Measurements from ENCODE around the gene INA.
A peak's percentile ranks its signal among the peaks of the same experiment; 100 is the strongest.

Gene INA

DNA sequence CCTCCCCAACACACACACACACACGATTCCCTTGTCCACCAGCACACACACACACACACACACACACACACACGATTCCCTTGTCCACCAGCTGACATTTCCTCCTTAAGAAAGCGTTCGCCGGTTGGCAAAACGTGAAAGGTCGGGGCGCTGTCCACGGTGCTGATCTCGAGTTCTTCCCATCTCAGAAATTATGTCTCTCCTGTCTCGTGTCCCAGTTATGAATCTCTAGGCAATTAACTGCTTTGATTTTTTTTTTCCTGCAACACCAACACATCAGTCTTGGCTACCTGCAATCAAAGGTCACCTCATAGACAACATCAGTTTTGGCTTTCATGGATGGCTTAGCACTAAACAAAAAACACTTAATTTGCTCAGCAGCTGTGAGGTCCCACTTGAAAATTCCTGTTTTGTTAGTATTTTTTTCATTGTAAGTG, 1.9 kb downstream of the INA start:
- peaks cover 13% of the 10 kb centered on the region for H3K4me1 Mint-ChIP-seq
- peak overlapping the region; percentile 26 for H3K4me3 Mint-ChIP-seq
- ATAC-seq (replicated peaks; ENCODE audit: extremely low read depth, poor library complexity, severe bottlenecking) (no peak), DNase-seq (ENCODE audit: low spot score in 2 of 2) (peak in 1 of 2 donors; percentile 18)
- H3K27ac Mint-ChIP-seq (ENCODE audit: low read depth) = no peak overlapping the region
- H3K36me3 Mint-ChIP-seq (ENCODE audit: insufficient read depth) = no peaks in the 10 kb centered on the region
- peaks cover 78% of the 10 kb centered on the region for H3K27me3 Mint-ChIP-seq
- H3K9me3 Mint-ChIP-seq = peaks cover 7% of the 10 kb centered on the region

DNA sequence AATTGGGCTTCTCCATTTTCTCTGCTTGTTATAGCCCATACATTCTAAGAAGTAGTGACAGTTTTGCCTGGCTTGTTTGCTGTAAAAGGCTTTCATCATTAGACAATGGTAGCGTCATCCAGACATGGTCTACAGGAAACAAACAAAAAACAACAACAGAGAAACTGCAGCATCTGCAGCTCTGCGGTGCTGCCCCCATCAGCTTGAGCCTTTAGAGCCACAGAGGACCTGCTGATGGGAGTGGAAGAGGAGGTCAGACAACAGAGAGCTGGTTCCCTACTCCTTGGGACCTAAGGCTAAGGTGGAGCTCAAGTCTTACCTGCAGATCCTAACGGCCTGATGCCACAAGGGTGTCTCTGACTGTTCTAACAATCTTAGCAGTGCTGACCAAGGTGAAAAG, 3.1 kb downstream of the INA start:
- H3K4me3 Mint-ChIP-seq = no peak overlapping the region
- ATAC-seq (replicated peaks; ENCODE audit: extremely low read depth, poor library complexity, severe bottlenecking) = no peak
- no peaks in the 10 kb centered on the region for H3K36me3 Mint-ChIP-seq (ENCODE audit: insufficient read depth)

DNA sequence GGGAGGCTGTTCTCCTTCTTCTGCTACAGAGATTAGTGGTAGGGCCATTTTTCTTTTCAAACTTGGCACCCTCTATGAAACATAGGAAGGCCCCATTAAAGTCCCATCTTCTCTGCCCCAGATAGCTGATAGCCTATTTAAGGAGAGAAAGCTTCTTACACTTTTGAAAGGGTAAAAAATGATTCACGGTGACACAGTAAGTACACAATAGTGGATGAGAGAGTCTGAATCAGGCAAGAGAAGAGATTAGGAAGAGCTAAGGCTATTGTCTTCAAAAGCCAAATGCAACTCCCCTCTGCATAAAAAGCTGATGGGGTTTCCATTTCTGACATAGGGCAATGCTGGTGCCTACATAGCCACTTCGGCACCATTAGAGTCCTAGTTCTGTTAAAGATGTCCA, 3.6 kb downstream of the INA start:
- H3K27me3 Mint-ChIP-seq = peaks cover 82% of the 10 kb centered on the region
- ATAC-seq (replicated peaks; ENCODE audit: extremely low read depth, poor library complexity, severe bottlenecking) (no peak), DNase-seq (ENCODE audit: low spot score in 2 of 2) (no peak)
- H3K4me3 Mint-ChIP-seq = no peak overlapping the region
- no peaks in the 10 kb centered on the region for H3K36me3 Mint-ChIP-seq (ENCODE audit: insufficient read depth)
- peaks cover 7% of the 10 kb centered on the region for H3K9me3 Mint-ChIP-seq
- peaks cover 13% of the 10 kb centered on the region for H3K4me1 Mint-ChIP-seq
- no peak overlapping the region for H3K27ac Mint-ChIP-seq (ENCODE audit: low read depth)

More for the DNA sequence above, 3.1 kb downstream of the INA start:
- Mint-ChIP-seq H3K27ac (ENCODE audit: low read depth) (no peak overlapping the region), H3K9me3 (peaks cover 7% of the 10 kb centered on the region), H3K4me1 (peaks cover 13% of the 10 kb centered on the region), H3K27me3 (peaks cover 85% of the 10 kb centered on the region)
- no peak for DNase-seq (ENCODE audit: low spot score in 2 of 2)

DNA sequence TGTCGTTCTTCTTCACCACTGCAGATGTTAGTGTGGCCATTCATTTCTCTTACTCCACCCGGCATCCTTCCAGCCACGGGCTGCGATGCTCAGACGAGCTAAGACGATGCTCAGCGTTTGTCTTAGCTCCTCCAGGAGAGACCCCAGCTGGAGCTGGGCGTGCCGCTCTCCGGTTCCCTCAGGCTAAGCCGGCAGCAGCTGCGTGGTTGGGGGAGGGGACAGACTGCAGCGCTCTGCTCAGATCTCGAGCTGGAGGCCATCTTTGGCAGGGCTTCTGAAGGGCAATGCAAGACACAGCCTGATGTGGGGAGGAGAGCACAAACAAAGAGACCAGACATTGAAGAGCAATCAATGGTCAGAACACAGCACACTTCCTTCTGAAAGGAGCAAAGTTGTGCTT, 4.8 kb downstream of the INA start:
- Mint-ChIP-seq H3K4me1 (peaks cover 9% of the 10 kb centered on the region), H3K36me3 (ENCODE audit: insufficient read depth) (no peaks in the 10 kb centered on the region), H3K27me3 (peaks cover 82% of the 10 kb centered on the region), H3K27ac (ENCODE audit: low read depth) (no peak overlapping the region), H3K4me3 (no peak overlapping the region), H3K9me3 (peaks cover 7% of the 10 kb centered on the region)
- DNase-seq (ENCODE audit: low spot score in 2 of 2) = no peak
- ATAC-seq (replicated peaks; ENCODE audit: extremely low read depth, poor library complexity, severe bottlenecking) = no peak

DNA sequence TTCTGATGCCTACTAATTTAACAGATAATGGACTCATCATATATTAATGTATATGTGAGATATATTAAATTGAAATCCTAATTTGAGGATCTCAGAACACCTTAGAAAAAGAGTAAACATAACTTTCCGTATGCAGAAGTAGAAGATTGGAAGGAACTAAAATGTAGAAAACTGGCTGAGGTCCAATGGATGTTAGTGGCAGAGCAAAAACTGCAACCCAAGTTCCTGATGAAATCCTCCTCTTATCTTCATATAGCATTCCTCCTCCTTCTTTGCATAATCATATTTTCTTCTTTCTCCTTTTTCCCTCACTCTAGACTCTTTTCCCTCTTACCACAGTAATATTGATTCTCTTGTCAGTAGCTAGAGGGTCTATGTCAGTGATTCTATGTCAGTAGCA, 6.0 kb downstream of the INA start:
- peaks cover 90% of the 10 kb centered on the region for H3K27me3 Mint-ChIP-seq
- peaks cover 7% of the 10 kb centered on the region for H3K9me3 Mint-ChIP-seq
- no peak for ATAC-seq (replicated peaks; ENCODE audit: extremely low read depth, poor library complexity, severe bottlenecking)
- no peaks in the 10 kb centered on the region for H3K36me3 Mint-ChIP-seq (ENCODE audit: insufficient read depth)
- H3K27ac Mint-ChIP-seq (ENCODE audit: low read depth) = no peak overlapping the region
- no peak overlapping the region for H3K4me3 Mint-ChIP-seq
- no peak for DNase-seq (ENCODE audit: low spot score in 2 of 2)
- H3K4me1 Mint-ChIP-seq = peaks cover 9% of the 10 kb centered on the region

DNA sequence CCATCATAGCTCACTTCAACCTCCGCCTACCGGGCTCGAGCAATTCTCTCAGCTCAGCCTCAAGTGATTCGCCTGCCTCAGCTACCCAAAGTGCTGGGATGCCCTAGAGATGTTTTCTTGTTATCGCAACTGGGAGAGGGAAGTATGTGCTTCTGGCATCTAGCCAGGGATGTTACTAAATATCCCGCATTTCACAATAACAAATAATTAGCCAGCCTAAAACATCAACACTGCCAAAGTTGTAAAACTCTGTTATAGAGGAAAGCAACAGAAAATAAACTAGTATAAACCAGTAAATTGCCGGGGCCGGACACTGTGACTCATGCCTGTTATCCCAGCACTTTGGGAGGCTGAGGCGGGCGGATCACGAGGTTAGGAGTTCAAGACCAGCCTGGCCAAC, 7.2 kb downstream of the INA start:
- no peak for DNase-seq (ENCODE audit: low spot score in 2 of 2)
- ATAC-seq (replicated peaks; ENCODE audit: extremely low read depth, poor library complexity, severe bottlenecking) = no peak
- Mint-ChIP-seq H3K9me3 (peaks cover under 1% of the 10 kb centered on the region), H3K4me3 (no peak overlapping the region), H3K36me3 (ENCODE audit: insufficient read depth) (no peaks in the 10 kb centered on the region), H3K4me1 (peaks cover 9% of the 10 kb centered on the region), H3K27me3 (peaks cover 93% of the 10 kb centered on the region), H3K27ac (ENCODE audit: low read depth) (no peak overlapping the region)

DNA sequence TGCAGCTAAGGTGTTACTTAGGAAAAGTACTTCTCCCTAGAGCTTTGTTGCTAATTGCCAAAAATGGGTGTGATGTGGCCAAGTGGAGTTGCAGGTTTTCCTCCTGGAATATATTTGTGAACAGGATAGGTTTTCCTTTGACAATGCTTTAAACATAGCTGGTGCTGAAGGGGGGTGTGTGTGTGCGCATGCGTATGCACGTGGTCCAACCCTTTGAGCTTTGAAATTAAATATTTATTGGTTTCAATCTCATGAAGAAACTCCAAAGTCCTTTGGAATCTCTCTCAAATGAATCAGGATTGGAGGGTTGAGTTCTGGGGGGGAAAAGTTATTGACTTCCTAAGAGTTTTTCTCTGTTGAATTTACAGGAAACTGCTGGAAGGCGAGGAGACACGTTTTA, 11.1 kb downstream of the INA start:
- ATAC-seq (replicated peaks; ENCODE audit: extremely low read depth, poor library complexity, severe bottlenecking) (no peak), DNase-seq (ENCODE audit: low spot score in 2 of 2) (no peak)
- H3K4me1 Mint-ChIP-seq = no peaks in the 10 kb centered on the region
- no peaks in the 10 kb centered on the region for H3K9me3 Mint-ChIP-seq
- no peak overlapping the region for H3K27ac Mint-ChIP-seq (ENCODE audit: low read depth)
- peaks cover 70% of the 10 kb centered on the region for H3K27me3 Mint-ChIP-seq
- H3K36me3 Mint-ChIP-seq (ENCODE audit: insufficient read depth) = no peaks in the 10 kb centered on the region
- H3K4me3 Mint-ChIP-seq = no peak overlapping the region

DNA sequence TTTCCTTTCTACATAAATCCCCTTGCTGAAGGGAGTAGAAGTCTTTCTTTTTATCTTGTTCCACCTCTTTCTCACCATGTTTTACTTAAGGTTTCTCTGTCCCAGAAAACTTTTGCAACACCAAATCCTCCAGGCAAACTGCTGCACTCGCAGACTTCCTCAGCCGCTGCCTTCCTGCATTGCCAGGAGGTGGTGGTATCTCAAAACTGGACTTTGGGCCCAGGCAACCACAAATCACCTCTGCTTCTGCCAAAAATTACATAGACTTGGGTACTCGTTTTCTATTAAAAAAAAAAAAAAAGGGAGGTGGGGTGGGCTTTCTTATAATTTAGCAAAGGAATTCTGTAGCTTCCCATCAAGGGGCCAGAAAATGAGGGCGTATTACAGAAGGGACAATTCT, 14.7 kb downstream of the INA start:
- Mint-ChIP-seq H3K36me3 (ENCODE audit: insufficient read depth) (no peaks in the 10 kb centered on the region), H3K4me3 (no peak overlapping the region), H3K4me1 (no peaks in the 10 kb centered on the region), H3K9me3 (no peaks in the 10 kb centered on the region), H3K27me3 (peaks cover 39% of the 10 kb centered on the region), H3K27ac (ENCODE audit: low read depth) (no peak overlapping the region)
- no peak for ATAC-seq (replicated peaks; ENCODE audit: extremely low read depth, poor library complexity, severe bottlenecking)
- no peak for DNase-seq (ENCODE audit: low spot score in 2 of 2)

DNA sequence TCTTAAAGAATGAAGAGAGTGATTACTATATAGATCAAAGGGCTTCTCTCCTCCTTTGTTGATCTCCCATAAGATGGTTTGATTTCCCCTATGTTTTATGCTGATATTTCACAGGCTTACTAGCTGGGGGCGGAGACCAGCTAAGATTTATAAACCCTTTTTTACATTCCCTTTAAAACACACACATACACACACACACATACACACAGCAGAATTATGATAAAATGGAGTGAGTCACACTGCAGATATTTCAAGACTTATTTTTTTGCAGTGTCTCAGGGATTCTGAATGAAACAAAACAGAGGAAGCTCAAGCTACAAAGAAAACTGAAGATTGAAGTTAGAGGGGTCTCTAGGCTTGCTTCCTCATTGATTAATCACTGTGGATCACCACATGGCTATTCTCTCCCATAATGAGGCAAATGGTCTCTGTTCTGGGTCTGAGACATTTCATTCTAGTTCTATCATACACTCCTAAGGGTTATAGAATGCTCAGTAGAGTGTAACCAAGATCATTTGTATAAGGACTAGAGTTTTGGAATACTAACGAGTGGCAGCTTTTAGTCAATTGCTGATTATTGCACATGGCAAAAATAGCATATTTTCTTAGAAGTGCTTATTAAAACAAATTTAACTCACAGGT, 18.6 kb downstream of the INA start:
- peaks cover 1% of the 10 kb centered on the region for H3K27me3 Mint-ChIP-seq
- peaks cover 1% of the 10 kb centered on the region for H3K36me3 Mint-ChIP-seq (ENCODE audit: insufficient read depth)
- ATAC-seq (replicated peaks; ENCODE audit: extremely low read depth, poor library complexity, severe bottlenecking) (no peak), DNase-seq (ENCODE audit: low spot score in 2 of 2) (no peak)
- H3K9me3 Mint-ChIP-seq = no peaks in the 10 kb centered on the region
- no peak overlapping the region for H3K27ac Mint-ChIP-seq (ENCODE audit: low read depth)
- H3K4me3 Mint-ChIP-seq = no peak overlapping the region
- no peaks in the 10 kb centered on the region for H3K4me1 Mint-ChIP-seq

DNA sequence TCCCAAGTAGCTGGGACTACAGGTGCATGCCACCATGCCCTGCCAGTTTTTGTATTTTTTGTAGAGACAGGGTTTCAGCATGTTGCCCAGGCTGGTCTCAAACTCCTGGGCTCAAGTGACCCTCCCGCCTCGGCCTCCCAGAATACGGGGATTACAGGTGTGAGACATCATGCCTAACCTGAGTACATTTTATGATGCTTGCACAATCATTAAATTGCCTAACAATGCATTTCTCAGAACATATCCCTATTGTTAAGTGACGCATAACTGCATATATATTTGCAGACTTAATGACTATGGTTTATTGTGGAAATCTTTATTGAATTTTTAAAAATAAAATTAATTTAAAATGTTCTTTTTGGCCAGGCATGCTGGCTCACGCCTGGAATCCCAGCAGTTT, 30.7 kb downstream of the INA start:
- H3K36me3 Mint-ChIP-seq (ENCODE audit: insufficient read depth) = peaks cover 19% of the 10 kb centered on the region
- no peak for ATAC-seq (replicated peaks; ENCODE audit: extremely low read depth, poor library complexity, severe bottlenecking)
- no peaks in the 10 kb centered on the region for H3K27me3 Mint-ChIP-seq
- no peaks in the 10 kb centered on the region for H3K9me3 Mint-ChIP-seq
- no peak for DNase-seq (ENCODE audit: low spot score in 2 of 2)
- no peaks in the 10 kb centered on the region for H3K4me1 Mint-ChIP-seq
- no peak overlapping the region for H3K4me3 Mint-ChIP-seq
- no peak overlapping the region for H3K27ac Mint-ChIP-seq (ENCODE audit: low read depth)

DNA sequence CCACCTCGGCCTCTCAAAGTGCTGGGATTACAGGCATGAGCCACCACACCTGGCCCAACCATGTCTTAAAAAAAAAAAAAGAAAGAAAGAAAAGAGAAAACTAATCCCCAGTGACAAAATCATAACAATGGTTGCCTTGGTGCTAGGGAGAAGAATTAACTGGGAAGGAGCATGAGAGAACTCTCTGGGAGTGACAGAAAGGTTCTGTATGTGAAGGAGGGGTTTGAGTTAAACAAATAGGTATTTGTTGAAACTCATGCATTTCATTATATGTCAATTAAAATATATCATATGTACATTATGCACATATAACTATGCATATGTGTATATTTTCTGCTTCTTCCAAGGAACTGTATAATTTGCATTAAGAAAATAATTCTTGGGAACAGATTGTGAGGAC, 33.3 kb downstream of the INA start:
- no peak for ATAC-seq (replicated peaks; ENCODE audit: extremely low read depth, poor library complexity, severe bottlenecking)
- Mint-ChIP-seq H3K36me3 (ENCODE audit: insufficient read depth) (peaks cover 27% of the 10 kb centered on the region), H3K4me3 (no peak overlapping the region), H3K27ac (ENCODE audit: low read depth) (no peak overlapping the region), H3K27me3 (no peaks in the 10 kb centered on the region), H3K4me1 (no peaks in the 10 kb centered on the region), H3K9me3 (no peaks in the 10 kb centered on the region)
- no peak for DNase-seq (ENCODE audit: low spot score in 2 of 2)

DNA sequence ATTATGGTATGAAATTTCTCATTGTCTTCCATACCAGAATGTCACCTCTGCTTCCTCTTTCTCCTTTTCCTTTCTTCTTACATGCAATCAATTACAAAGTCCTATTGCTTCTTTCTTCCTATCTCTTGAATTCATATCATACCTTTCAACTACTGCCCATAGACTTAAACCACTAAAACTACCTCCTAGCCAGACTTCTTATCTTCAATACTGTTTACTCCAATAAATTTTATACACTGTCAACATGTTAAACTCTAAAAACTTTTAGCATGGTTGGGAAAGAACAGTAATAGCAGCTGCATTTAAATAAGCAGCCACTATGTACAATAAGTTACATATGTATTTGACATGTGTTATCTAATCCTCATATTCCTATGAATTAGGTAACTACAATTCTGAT, 39.1 kb downstream of the INA start:
- no peaks in the 10 kb centered on the region for H3K9me3 Mint-ChIP-seq
- H3K27ac Mint-ChIP-seq (ENCODE audit: low read depth) = peak overlapping the region; percentile 33
- no peaks in the 10 kb centered on the region for H3K4me1 Mint-ChIP-seq
- DNase-seq (ENCODE audit: low spot score in 2 of 2) = no peak
- H3K4me3 Mint-ChIP-seq = no peak overlapping the region
- ATAC-seq (replicated peaks; ENCODE audit: extremely low read depth, poor library complexity, severe bottlenecking) = no peak
- no peaks in the 10 kb centered on the region for H3K27me3 Mint-ChIP-seq
- peaks cover 29% of the 10 kb centered on the region for H3K36me3 Mint-ChIP-seq (ENCODE audit: insufficient read depth)

DNA sequence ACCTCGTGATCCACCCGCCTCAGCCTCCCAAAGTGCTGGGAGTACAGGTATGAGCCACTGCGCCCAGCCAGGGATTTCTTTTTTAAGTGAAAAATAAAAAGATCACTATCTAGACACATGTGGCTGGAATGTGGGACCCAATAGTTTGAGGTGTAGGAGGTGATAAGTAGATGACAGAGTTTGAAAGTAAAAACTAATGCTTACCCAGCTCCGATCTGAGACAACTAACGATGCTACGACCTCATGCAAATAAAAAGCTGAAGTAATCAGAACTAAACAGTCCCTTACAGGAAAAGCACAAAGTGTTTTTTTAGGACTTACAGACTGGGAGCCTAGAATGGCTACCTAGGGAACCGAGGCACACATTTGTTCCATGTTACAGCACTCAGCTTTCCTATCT, 51.0 kb downstream of the INA start:
- H3K9me3 Mint-ChIP-seq = no peaks in the 10 kb centered on the region
- peaks cover 34% of the 10 kb centered on the region for H3K36me3 Mint-ChIP-seq (ENCODE audit: insufficient read depth)
- no peaks in the 10 kb centered on the region for H3K27me3 Mint-ChIP-seq
- no peaks in the 10 kb centered on the region for H3K4me1 Mint-ChIP-seq
- no peak overlapping the region for H3K4me3 Mint-ChIP-seq
- ATAC-seq (replicated peaks; ENCODE audit: extremely low read depth, poor library complexity, severe bottlenecking) (no peak), DNase-seq (ENCODE audit: low spot score in 2 of 2) (no peak)
- no peak overlapping the region for H3K27ac Mint-ChIP-seq (ENCODE audit: low read depth)

All from central memory CD8-positive, alpha-beta T cell (primary cell).